GM21825 (cell line): ENCODE measurements around the gene MICAL3.
"Not testable (repeated sequence)": the region's sequence is repeated elsewhere in the genome, so short reads cannot be mapped to it uniquely, and the experiment has no call there.

Experiments used
- ATAC-seq: cut with Tn5 transposase; IDR thresholded peaks from one replicate; pipeline ENCODE4 v1.9.1; 2021; ENCODE audit warnings: mild to moderate bottlenecking, moderate library complexity; ENCODE audit not compliant: unreplicated experiment

MICAL3 gene

DNA sequence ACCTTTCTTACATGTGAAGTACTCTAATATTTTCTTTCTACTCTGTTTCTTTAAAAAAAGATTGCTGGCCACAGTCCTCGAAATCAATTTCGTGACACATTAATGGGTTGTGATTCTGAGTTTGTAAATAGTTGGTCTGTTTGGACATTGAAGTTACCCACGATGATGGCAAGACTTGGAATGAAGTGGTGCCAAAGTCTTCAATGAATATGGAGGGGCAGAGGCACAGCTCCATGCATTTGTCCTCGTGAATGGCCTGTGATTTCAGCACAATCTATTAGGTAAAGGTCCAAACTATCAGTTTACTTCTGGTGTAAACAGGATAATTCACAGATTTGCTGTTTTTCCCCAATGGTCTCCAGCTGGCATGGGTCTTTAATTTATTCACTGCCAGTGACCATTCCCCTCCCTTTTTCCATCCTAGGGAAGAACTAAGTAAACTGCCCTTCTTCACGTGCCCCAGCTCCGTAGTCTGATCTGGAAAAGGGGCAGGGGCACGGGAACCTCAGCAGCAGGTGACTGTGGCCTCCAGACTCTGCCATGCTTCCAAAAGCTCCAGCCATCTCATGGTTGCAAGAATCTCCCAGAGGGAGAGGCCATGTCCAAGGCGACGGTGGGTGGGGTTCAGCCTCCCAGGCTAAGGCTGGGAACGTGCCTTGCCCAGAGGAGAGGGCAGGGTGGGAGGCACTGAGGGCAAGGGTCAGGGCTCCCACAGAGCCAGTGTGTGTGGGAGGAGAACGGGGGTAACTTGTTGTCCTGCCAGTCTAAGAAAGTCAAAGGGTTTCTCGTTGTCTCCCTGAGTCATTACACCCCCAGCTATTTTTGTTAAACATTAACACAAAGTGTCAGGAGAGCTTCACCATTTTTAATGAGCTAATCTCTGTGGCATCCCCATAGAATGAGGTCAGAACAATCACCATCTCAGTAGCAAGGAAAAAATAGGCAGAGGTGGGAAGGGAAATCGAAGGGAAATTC is 36.6 kb upstream of the MICAL3 start:
- no peak for ATAC-seq

GRCh38 chr22:18059991-18060390 is 35.6 kb upstream of the MICAL3 start:
- no peak for ATAC-seq

DNA sequence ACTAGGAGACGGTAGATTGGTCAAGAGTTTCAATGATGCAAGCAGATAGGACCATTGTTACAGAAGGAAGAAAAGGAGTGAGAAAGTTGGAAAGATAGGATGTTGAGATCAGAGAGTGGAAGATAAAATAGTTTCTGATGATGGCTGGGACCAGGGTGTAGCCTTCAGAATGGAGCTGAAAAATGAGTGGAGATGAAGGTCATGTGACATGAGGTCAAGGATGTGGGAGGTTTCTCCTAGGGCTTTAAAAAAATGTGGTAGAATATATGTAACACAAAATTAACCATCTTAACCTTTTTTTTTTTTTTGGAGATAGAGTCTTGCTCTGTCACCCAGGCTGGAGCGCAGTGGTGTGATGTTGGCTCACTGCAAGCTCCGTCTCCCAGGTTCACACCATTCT is 35.1 kb upstream of the MICAL3 start:
- no peak for ATAC-seq

- no peak for ATAC-seq
Observed at GRCh38 chr22:18059094-18059417, 34.7 kb upstream of the MICAL3 start.

DNA sequence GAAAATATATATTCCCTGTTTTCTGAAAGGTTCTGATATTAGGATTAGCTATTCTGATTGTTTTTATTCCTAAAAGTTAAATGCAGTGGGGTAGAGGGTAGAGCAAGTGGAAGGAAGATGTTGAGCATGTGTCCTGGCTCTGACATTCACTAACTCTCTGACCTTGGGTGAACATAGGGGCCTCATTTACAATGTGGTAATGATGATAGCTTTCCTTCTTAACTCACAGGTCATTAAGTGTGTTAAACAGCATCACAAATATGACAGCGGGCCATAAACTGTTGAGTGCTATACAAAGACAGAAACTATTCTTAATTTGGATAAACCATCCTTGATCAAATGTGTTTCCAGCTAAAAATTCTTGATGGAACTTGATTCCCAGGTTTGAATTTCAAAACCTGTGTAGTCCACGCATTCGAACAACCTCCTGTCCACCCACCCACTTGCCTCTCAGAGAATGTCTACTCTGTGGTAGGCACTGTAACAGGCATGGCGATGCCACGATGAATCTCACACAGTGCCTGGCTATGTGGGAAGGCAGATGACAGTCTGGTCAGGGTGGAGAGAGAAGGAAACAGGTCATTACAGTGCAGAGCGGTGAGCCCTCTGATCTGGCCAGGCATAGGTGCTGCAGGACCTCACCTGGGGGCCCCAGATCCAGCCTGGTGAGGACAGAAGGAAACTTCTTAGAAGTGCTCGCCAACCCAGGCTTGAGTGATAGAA is 34.2 kb upstream of the MICAL3 start:
- no peak for ATAC-seq

- ATAC-seq: peak; percentile 56
Observed at GRCh38 chr22:18057568-18058209, 33.3 kb upstream of the MICAL3 start.

GRCh38 chr22:18056807-18057474 is 32.6 kb upstream of the MICAL3 start:
- ATAC-seq: peak; percentile 52

- no peak for ATAC-seq
Observed at GRCh38 chr22:18056161-18056666, 31.9 kb upstream of the MICAL3 start.

- no peak for ATAC-seq
Observed at GRCh38 chr22:18055619-18056160, 31.3 kb upstream of the MICAL3 start.

GRCh38 chr22:18053216-18053946 is 29.0 kb upstream of the MICAL3 start:
- not testable (repeated sequence) for ATAC-seq

DNA sequence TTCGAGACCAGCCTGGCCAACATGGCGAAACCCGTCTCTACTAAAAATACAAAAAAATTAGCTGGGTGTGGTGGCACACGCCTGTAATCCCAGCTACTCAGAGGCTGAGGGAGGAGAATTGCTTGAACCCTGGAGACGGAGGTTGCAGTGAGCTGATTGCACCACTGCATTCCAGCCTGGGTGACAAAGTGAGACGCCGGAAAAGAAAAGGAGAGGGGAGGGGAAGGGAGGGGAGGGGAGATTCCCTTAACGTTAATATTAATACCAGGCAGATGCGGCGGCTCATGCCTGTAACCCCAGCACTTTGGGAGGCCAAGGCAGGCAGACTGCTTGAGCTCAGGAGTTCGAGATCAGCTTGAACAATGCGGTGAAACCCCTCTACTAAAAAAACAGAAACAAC is 26.8 kb upstream of the MICAL3 start:
- not testable (repeated sequence) for ATAC-seq

DNA sequence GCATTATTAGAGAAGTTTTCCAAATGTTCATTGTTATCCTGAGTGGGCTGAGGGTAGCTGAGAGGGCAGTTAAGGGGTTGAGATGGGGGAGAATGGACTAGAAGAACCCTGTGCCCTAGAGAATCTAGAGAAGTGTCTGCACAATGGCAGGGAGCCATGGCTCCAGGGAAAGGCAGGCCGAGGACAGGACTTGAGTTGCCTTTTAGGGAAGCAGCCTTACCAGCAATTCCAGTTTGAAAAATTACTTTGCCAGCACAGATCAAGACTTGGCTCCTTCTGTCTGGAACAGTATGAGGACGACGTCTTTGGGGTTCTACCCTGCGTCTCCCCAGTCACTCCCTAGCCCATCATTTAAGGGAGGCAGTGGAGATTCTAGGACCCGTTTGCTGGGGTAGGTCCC is 25.7 kb upstream of the MICAL3 start:
- no peak for ATAC-seq

DNA sequence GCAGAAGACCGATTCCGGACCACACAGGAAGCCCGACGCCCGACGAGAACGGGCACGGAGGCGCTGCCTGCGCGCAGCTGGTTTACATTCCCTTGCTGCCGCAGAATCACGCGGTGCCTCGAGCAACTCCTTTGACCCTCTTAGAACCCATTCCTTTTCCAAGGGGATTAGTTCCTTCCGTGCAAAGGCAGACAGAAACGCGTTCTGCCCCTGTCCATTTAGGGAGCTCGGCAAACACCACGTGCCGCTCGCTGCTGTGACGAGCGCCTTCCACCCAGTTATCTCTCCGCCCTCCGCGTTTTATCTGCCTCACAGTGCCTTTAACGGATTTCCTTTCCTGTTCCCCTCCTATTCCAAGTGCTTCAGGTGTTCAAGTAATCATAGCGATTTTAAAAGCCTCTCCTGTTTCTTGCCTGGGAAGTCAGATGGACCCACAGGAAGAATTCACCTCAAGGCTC is 24.1 kb upstream of the MICAL3 start:
- no peak for ATAC-seq

DNA sequence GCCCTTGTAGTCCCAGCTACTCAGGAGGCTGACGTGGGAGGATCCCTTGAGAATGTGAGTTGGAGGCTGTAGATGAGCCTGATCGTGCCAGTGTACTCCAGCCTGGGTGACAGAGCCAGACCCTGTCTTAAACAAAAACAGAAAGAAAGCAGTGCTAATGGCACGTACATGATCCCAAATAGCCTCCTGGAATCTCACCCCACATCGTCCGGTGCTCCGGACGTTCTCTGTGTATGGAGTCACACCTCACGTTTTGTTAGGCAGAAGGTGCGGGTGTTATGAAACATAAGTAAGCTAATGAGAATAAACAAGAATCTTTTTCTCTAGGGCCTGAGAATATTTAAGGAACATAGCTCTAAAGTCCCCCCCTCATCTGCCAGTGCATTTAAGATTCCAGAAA is 23.7 kb upstream of the MICAL3 start:
- ATAC-seq: no peak

DNA sequence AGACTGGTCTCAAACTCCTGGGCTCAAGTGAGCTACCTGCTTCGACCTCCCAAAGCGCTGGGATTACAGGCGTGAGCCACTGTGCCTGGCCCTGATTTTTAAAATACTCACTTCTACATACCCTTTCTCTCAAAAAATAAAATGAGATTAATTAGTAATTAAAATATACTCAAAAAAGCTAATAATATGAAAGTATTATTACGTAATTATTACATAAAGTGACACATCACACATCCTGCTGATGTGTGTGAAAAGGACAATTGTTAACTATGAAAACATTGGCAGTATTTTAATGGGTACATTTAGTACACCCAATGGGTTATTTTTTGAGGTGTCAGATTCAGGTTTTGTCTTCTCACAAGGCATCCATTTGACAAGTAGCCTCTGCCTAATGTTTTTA is 21.4 kb upstream of the MICAL3 start:
- no peak for ATAC-seq

DNA sequence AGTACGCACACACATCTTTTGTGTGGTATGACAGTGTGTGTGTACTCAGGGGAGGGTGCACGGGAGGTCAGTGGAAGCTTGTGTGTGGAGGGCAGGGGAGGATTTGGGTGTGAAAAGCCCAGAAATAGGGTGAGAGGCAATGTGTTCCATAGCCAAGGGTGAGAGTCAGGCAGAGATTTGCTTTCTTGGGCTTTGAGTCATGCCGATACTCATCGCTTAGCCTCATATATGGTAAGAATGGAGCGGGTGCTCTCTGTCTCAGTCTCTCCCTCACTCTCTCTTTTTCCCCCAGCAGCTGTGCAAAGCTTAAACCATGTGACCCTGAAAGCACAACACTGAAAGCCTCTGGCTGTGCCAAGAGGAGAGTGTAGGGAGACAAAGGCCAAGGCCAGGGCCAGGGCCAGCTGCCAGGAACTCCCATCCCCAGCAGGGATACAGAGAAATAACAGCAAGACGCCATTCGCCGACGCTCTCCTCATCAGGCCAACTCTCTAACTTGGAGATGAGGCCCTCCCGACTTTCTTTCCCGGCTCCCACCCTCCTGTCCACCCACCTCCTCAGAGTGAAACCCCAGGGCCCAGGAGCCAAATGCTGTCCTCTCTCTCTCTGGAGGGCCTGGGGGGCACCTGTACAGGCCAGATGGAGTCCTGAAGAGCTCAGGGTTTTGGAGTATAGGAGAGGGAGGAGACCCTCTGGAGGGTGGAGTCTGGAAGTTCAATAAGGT is 20.3 kb upstream of the MICAL3 start:
- ATAC-seq: no peak

DNA sequence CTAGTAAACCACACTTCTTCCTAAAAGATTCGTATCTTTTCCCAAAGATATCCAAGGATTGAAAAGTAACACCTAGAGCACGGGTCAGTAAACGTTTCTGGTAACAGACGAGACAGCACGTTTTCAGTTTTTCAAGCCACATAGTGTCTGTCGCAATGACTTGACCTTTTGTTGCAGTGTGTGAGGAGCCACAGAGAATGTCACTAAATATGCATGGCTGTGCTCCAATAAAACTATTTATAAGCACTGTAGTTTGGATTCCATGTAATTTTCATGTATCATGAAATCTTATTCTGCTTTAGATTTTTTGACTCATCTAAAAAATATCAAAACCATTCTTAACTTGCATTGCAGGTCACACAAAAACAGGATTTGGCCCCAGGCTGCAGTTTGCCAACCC is 18.3 kb upstream of the MICAL3 start:
- ATAC-seq: no peak

GRCh38 chr22:18040898-18041297 is 16.5 kb upstream of the MICAL3 start:
- not testable (repeated sequence) for ATAC-seq

DNA sequence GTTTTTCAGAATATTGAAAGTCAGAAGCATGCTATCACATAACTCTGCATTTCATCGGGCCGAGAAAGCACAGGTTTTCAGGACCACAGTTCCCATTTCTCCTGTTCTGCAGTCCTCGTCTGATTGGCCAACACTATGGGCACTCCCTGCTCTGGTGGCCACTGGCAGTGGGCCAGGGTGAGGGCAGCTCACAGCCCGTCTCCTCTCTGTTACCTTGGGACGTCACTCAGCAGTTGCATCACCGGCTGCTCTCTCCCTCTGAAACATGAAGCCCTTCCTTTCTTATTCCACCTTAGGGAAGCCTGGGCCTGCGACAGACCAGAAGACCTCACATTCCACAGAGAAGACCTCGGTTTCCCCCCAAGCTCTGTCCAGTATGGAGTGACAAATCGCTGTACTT is 11.4 kb upstream of the MICAL3 start:
- ATAC-seq: no peak
